Panc1 (cell line): Measurements from ENCODE around the gene OVCH2. TPM values are rescaled to one million over a fixed set of nuclear protein-coding genes. Genes with fewer than 3 reads are reported as not detected.

Experiments used
- ATAC-seq: fragments of 200-7000 bp; cut with Tn5 transposase; 2 replicates; pipeline ENCODE4 v1.9.1; 2020; ENCODE audit warnings: mild to moderate bottlenecking, moderate library complexity
- BruUV-seq: library from RNA; stranded (reverse); fragments of 400-500 nt; replicated peaks from 2 replicates; lab custom pipeline; 2021; lab: Mats Ljungman, UMichigan
- CTCF ChIA-PET: fragments of 300-600 bp; sonication (Branson Sonifier 250); formaldehyde crosslinking; loops from one replicate; lab custom pipeline; 2022; ENCODE audit warnings: antibody characterized with exemption; lab: Charles Lee
- POLR2A ChIA-PET: fragments of 300-600 bp; sonication (Branson Sonifier 250); formaldehyde crosslinking; loops from one replicate; lab custom pipeline; 2022; ENCODE audit warnings: antibody characterized with exemption; lab: Charles Lee
- DNase-seq: peaks from one replicate; pipeline ENCODE4 v3.0.0-alpha.2; 2010; ENCODE audit warnings: low read depth, low spot score
- H3K27ac ChIP-seq: 2 replicates; pipeline ENCODE4 v1.5.1; 2011; ENCODE audit warnings: mild to moderate bottlenecking, low read length, inconsistent platforms
- H3K27me3 ChIP-seq: fragments of 200-500 bp; sonication (Bioruptor generic); 2 replicates; pipeline ENCODE4 v1.6.0; 2014; ENCODE audit warnings: low read length, inconsistent platforms; ENCODE audit not compliant: control insufficient read depth, insufficient read depth
- H3K36me3 ChIP-seq: fragments of 200-500 bp; sonication (Bioruptor generic); 2 replicates; pipeline ENCODE4 v1.5.1; 2014; ENCODE audit warnings: inconsistent platforms, mild to moderate bottlenecking, low read length, moderate library complexity; ENCODE audit not compliant: control insufficient read depth, insufficient read depth
- H3K4me1 ChIP-seq: 2 replicates; pipeline ENCODE4 v1.5.1; 2011; ENCODE audit warnings: inconsistent platforms, mild to moderate bottlenecking, low read length, moderate library complexity; ENCODE audit not compliant: control insufficient read depth, insufficient read depth
- H3K4me3 ChIP-seq, 2 experiments: 2 replicates each; pipeline ENCODE4 v1.5.1; 2011 to 2012; ENCODE audit warnings: low read depth in 2 of 2, low read length in 2 of 2, mild to moderate bottlenecking in 2 of 2, inconsistent platforms in 1 of 2, moderate library complexity in 1 of 2
- H3K9me3 ChIP-seq: fragments of 200-500 bp; sonication (Bioruptor generic); 2 replicates; pipeline ENCODE4 v1.5.1; 2014; ENCODE audit warnings: low read depth, mild to moderate bottlenecking, inconsistent platforms, low read length, moderate library complexity; ENCODE audit not compliant: control insufficient read depth, insufficient read depth
- CTCF ChIP-seq: fragments of 450-650 bp; IDR thresholded peaks from 2 replicates; pipeline ENCODE4 v1.5.1; 2017; ENCODE audit warnings: mild to moderate bottlenecking
- POLR2AphosphoS5 ChIP-seq: IDR thresholded peaks from 2 replicates; pipeline ENCODE4 v1.6.1; 2012; ENCODE audit warnings: mild to moderate bottlenecking, low read depth, low read length, moderate library complexity
- SIN3A ChIP-seq: IDR thresholded peaks from 2 replicates; pipeline ENCODE4 v1.6.1; 2012; ENCODE audit warnings: low read depth, mild to moderate bottlenecking, low read length, moderate library complexity, borderline replicate concordance; ENCODE audit not compliant: insufficient read depth
- TCF7L2 ChIP-seq: IDR thresholded peaks from 2 replicates; pipeline ENCODE4 v1.6.1; 2011; ENCODE audit warnings: mild to moderate bottlenecking, low read depth, low read length, inconsistent platforms
- in situ Hi-C: cut with HindIII; loops from 2 replicates; pipeline ENCODE4 v1.10.0; 2016; ENCODE audit warnings: low sequenced_read_pairs, low pct_unique_long_range_greater_than_20kb
- intact Hi-C: fragments of 100-400 bp; cut with micrococcal nuclease; formaldehyde crosslinking; loops from one replicate; pipeline ENCODE4 v1.10.0; 2022; ENCODE audit not compliant: unreplicated experiment
- total RNA-seq: library from RNA; stranded (reverse); gene quantifications from one replicate; pipeline ENCODE4 v1.2.1, GENCODE V29; 2021; ENCODE audit not compliant: unreplicated experiment
- TF ChIP-seq, protein P1 (sequence below), 2 experiments: IDR thresholded peaks; 2 replicates each; pipeline ENCODE4 v1.6.1; 2011 to 2012; ENCODE audit warnings: low read depth in 2 of 2, control low read depth in 1 of 2, low read length in 1 of 2, mild to moderate bottlenecking in 1 of 2, moderate library complexity in 1 of 2; ENCODE audit not compliant: insufficient read depth in 1 of 2

The OVCH2 gene
- total RNA-seq, 1 experiment from 2014 or later = not detected

GRCh38 chr11:7648264-7648663 is 58.0 kb downstream of the OVCH2 start:
- Histone ChIP-seq H3K4me1 (no peaks in the 10 kb centered on the region), H3K9me3 (no peaks in the 10 kb centered on the region), H3K27me3 (no peaks in the 10 kb centered on the region), H3K27ac (no peak overlapping the region), H3K4me3 (no peak overlapping the region), H3K36me3 (no peaks in the 10 kb centered on the region)
- no peak for TF ChIP-seq POLR2AphosphoS5
- TF ChIP-seq, protein P1, sequence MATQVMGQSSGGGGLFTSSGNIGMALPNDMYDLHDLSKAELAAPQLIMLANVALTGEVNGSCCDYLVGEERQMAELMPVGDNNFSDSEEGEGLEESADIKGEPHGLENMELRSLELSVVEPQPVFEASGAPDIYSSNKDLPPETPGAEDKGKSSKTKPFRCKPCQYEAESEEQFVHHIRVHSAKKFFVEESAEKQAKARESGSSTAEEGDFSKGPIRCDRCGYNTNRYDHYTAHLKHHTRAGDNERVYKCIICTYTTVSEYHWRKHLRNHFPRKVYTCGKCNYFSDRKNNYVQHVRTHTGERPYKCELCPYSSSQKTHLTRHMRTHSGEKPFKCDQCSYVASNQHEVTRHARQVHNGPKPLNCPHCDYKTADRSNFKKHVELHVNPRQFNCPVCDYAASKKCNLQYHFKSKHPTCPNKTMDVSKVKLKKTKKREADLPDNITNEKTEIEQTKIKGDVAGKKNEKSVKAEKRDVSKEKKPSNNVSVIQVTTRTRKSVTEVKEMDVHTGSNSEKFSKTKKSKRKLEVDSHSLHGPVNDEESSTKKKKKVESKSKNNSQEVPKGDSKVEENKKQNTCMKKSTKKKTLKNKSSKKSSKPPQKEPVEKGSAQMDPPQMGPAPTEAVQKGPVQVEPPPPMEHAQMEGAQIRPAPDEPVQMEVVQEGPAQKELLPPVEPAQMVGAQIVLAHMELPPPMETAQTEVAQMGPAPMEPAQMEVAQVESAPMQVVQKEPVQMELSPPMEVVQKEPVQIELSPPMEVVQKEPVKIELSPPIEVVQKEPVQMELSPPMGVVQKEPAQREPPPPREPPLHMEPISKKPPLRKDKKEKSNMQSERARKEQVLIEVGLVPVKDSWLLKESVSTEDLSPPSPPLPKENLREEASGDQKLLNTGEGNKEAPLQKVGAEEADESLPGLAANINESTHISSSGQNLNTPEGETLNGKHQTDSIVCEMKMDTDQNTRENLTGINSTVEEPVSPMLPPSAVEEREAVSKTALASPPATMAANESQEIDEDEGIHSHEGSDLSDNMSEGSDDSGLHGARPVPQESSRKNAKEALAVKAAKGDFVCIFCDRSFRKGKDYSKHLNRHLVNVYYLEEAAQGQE (IDR thresholded peaks at IDR 0.05; ENCODE audit: insufficient read depth in 1 of 2, low read depth in 2 of 2, low read length in 1 of 2) = no peak
- TF ChIP-seq SIN3A = no peak
- no peak for TF ChIP-seq TCF7L2
- no peak for TF ChIP-seq CTCF
- ChIA-PET CTCF (interaction anchor here (1.1 kb wide), 1 partner anchor 9 kb away, joined by 3 read pairs; no protein-coding TSS in a partner anchor), POLR2A (no interaction called here)
- no peak for ATAC-seq
- in situ Hi-C loops = no loop called here
- BruUV-seq = no TSS peak
- DNase-seq = no peak
- intact Hi-C loops = no loop called here

GRCh38 chr11:7646866-7647265 is 59.4 kb downstream of the OVCH2 start:
- no peak for TF ChIP-seq SIN3A
- TF ChIP-seq, protein P1 (IDR thresholded peaks at IDR 0.05; ENCODE audit: insufficient read depth in 1 of 2, low read depth in 2 of 2, low read length in 1 of 2) = no peak
- TF ChIP-seq POLR2AphosphoS5 = no peak
- no peak for TF ChIP-seq CTCF
- no peak for TF ChIP-seq TCF7L2
- Histone ChIP-seq H3K27me3 (no peaks in the 10 kb centered on the region), H3K27ac (no peak overlapping the region), H3K36me3 (no peaks in the 10 kb centered on the region), H3K4me1 (no peaks in the 10 kb centered on the region), H3K9me3 (no peaks in the 10 kb centered on the region), H3K4me3 (no peak overlapping the region)
- DNase-seq = no peak
- CTCF ChIA-PET = no interaction called here
- no TSS peak for BruUV-seq
- POLR2A ChIA-PET = no interaction called here
- no peak for ATAC-seq
- in situ Hi-C loops (no loop called here), intact Hi-C loops (no loop called here)
